Trophoblast cell (in vitro differentiated cells and primary cell): Measurements from ENCODE around the gene IMPG2.
"Not testable (repeated sequence)": the region's sequence is repeated elsewhere in the genome, so short reads cannot be mapped to it uniquely, and the experiment has no call there.

ENCODE experiments used
- DNase-seq, 2 donors: peaks; one replicate each; pipeline ENCODE4 v3.0.0-alpha.2; 2016
- H2AFZ ChIP-seq: 2 replicates; pipeline ENCODE4 v1.6.1; 2013; ENCODE audit warnings: low read length, moderate library complexity, mild to moderate bottlenecking; ENCODE audit not compliant: insufficient read depth, poor library complexity
- H2AK5ac ChIP-seq: 2 replicates; pipeline ENCODE4 v1.6.1; 2013; ENCODE audit warnings: mild to moderate bottlenecking, low read length
- H2BK120ac ChIP-seq: 2 replicates; pipeline ENCODE4 v1.6.1; 2013; ENCODE audit warnings: low read length, mild to moderate bottlenecking, moderate library complexity; ENCODE audit not compliant: insufficient read depth, poor library complexity
- H2BK12ac ChIP-seq: 2 replicates; pipeline ENCODE4 v1.6.1; 2013; ENCODE audit warnings: mild to moderate bottlenecking, low read length, moderate library complexity
- H2BK5ac ChIP-seq: 2 replicates; pipeline ENCODE4 v1.6.1; 2013; ENCODE audit warnings: low read length, low read depth, moderate library complexity, mild to moderate bottlenecking; ENCODE audit not compliant: poor library complexity
- H3K14ac ChIP-seq: 2 replicates; pipeline ENCODE4 v1.6.1; 2013; ENCODE audit warnings: mild to moderate bottlenecking, low read length
- H3K18ac ChIP-seq: 2 replicates; pipeline ENCODE4 v1.6.1; 2013; ENCODE audit warnings: mild to moderate bottlenecking, low read length
- H3K23ac ChIP-seq: 2 replicates; pipeline ENCODE4 v1.6.1; 2013; ENCODE audit warnings: low read length
- H3K27ac ChIP-seq: 2 replicates; pipeline ENCODE4 v1.5.1; 2013; ENCODE audit warnings: low read depth, mild to moderate bottlenecking, inconsistent platforms, low read length, moderate library complexity
- H3K27me3 ChIP-seq: 2 replicates; pipeline ENCODE4 v1.6.1; 2013; ENCODE audit warnings: inconsistent platforms, mild to moderate bottlenecking, low read length, moderate library complexity; ENCODE audit not compliant: insufficient read depth
- H3K36me3 ChIP-seq, 2 experiments: 1 replicate in 1 of 2; 2 replicates in 1 of 2; pipeline ENCODE4 v1.6.1; 2013; ENCODE audit warnings: low read length in 2 of 2, mild to moderate bottlenecking in 2 of 2, moderate library complexity in 1 of 2; ENCODE audit not compliant: insufficient read depth in 2 of 2, control insufficient read depth in 1 of 2
- H3K4ac ChIP-seq: 2 replicates; pipeline ENCODE4 v1.6.1; 2013; ENCODE audit warnings: low read depth, mild to moderate bottlenecking, low read length, moderate library complexity
- H3K4me1 ChIP-seq, 2 experiments: 1 replicate in 1 of 2; 2 replicates in 1 of 2; pipeline ENCODE4 v1.6.1; 2013; ENCODE audit warnings: low read length in 2 of 2, mild to moderate bottlenecking in 2 of 2, moderate library complexity in 1 of 2; ENCODE audit not compliant: insufficient read depth in 2 of 2, control insufficient read depth in 1 of 2
- H3K4me2 ChIP-seq: 2 replicates; pipeline ENCODE4 v1.6.1; 2013; ENCODE audit warnings: inconsistent platforms, mild to moderate bottlenecking, low read length, moderate library complexity
- H3K4me3 ChIP-seq: 2 replicates; pipeline ENCODE4 v1.5.1; 2013; ENCODE audit warnings: mild to moderate bottlenecking, low read depth, low read length, inconsistent platforms
- H3K79me1 ChIP-seq: one replicate; pipeline ENCODE4 v1.6.1; 2013; ENCODE audit warnings: low read length
- H3K79me2 ChIP-seq: 2 replicates; pipeline ENCODE4 v1.6.1; 2013; ENCODE audit warnings: low read length, mild to moderate bottlenecking; ENCODE audit not compliant: control insufficient read depth, insufficient read depth, poor library complexity
- H3K9ac ChIP-seq: 2 replicates; pipeline ENCODE4 v1.6.1; 2013; ENCODE audit warnings: mild to moderate bottlenecking, low read length
- H3K9me3 ChIP-seq: 2 replicates; pipeline ENCODE4 v1.6.1; 2013; ENCODE audit warnings: low read depth, mild to moderate bottlenecking, control low read depth, inconsistent platforms, low read length; ENCODE audit not compliant: insufficient read depth
- H4K12ac ChIP-seq: 2 replicates; pipeline ENCODE4 v1.6.1; 2013; ENCODE audit warnings: low read depth, mild to moderate bottlenecking, low read length, moderate library complexity
- H4K8ac ChIP-seq: 2 replicates; pipeline ENCODE4 v1.6.1; 2013; ENCODE audit warnings: low read depth, mild to moderate bottlenecking, low read length, moderate library complexity
- H4K91ac ChIP-seq: one replicate; pipeline ENCODE4 v1.6.1; 2013; ENCODE audit warnings: low read depth, mild to moderate bottlenecking, low read length, moderate library complexity
- WGBS: extraction: QIAGEN DNeasy Blood & Tissue Kit; methylation state at CpG from one replicate; pipeline ENCODE4 v1.1.7; 2013; ENCODE audit warnings: missing lambda C conversion rate; ENCODE audit not compliant: insufficient read length, insufficient coverage; ENCODE audit errors: extremely low coverage; 5-methylcytosine and 5-hydroxymethylcytosine counted together

IMPG2 gene

GRCh38 chr3:101312545-101312944 is 7.8 kb downstream of the IMPG2 start:
- no peak overlapping the region for H2AFZ ChIP-seq
- no peak overlapping the region for H4K91ac ChIP-seq
- no peak overlapping the region for H4K12ac ChIP-seq
- no peak overlapping the region for H2BK5ac ChIP-seq
- DNase-seq: no peak
- H3K79me1 ChIP-seq: no peaks in the 10 kb centered on the region
- H3K4me1 ChIP-seq: no peaks in the 10 kb centered on the region
- no peaks in the 10 kb centered on the region for H3K27me3 ChIP-seq
- H2AK5ac ChIP-seq: no peak overlapping the region
- H2BK12ac ChIP-seq: no peak overlapping the region
- no peak overlapping the region for H2BK120ac ChIP-seq
- peaks cover 4% of the 10 kb centered on the region for H3K9me3 ChIP-seq
- no peak overlapping the region for H3K9ac ChIP-seq
- H3K18ac ChIP-seq: no peak overlapping the region
- H3K36me3 ChIP-seq: peaks cover 0 to 2% of the 10 kb centered on the region in 2 experiments
- H3K4me2 ChIP-seq: no peak overlapping the region
- H3K79me2 ChIP-seq: no peaks in the 10 kb centered on the region
- no peak overlapping the region for H3K23ac ChIP-seq
- no CpG with 5 or more reads among the region's 2 CpGs for WGBS
- no peak overlapping the region for H3K14ac ChIP-seq
- no peak overlapping the region for H3K4ac ChIP-seq
- H3K4me3 ChIP-seq: no peak overlapping the region
- no peak overlapping the region for H4K8ac ChIP-seq
- H3K27ac ChIP-seq: no peak overlapping the region

- Histone ChIP-seq H3K4me2 (no peak overlapping the region), H3K4me1 (no peaks in the 10 kb centered on the region), H2BK5ac (no peak overlapping the region), H3K14ac (no peak overlapping the region), H3K23ac (no peak overlapping the region), H3K18ac (no peak overlapping the region), H3K4me3 (no peak overlapping the region), H3K9me3 (peaks cover 4% of the 10 kb centered on the region), H3K27ac (no peak overlapping the region), H4K8ac (no peak overlapping the region), H4K91ac (no peak overlapping the region), H3K79me2 (no peaks in the 10 kb centered on the region), H2BK12ac (no peak overlapping the region), H3K4ac (no peak overlapping the region), H2BK120ac (no peak overlapping the region), H3K9ac (no peak overlapping the region), H2AK5ac (no peak overlapping the region), H2AFZ (no peak overlapping the region), H3K36me3 (peaks cover 0 to 2% of the 10 kb centered on the region in 2 experiments), H3K27me3 (no peaks in the 10 kb centered on the region), H3K79me1 (no peaks in the 10 kb centered on the region), H4K12ac (no peak overlapping the region)
- DNase-seq: no peak
- no CpG with 5 or more reads among the region's 2 CpGs for WGBS
Observed at GRCh38 chr3:101311676-101312075, 8.7 kb downstream of the IMPG2 start.

GRCh38 chr3:101310978-101311375 is 9.4 kb downstream of the IMPG2 start:
- Histone ChIP-seq H3K23ac (no peak overlapping the region), H4K12ac (no peak overlapping the region), H3K4me2 (no peak overlapping the region), H3K27me3 (no peaks in the 10 kb centered on the region), H3K79me2 (no peaks in the 10 kb centered on the region), H2BK120ac (no peak overlapping the region), H3K14ac (no peak overlapping the region), H4K91ac (no peak overlapping the region), H3K9ac (no peak overlapping the region), H3K9me3 (peaks cover 4% of the 10 kb centered on the region), H3K4me3 (no peak overlapping the region), H3K4ac (no peak overlapping the region), H2BK12ac (no peak overlapping the region), H3K27ac (no peak overlapping the region), H3K79me1 (no peaks in the 10 kb centered on the region), H3K36me3 (peaks cover 0 to 2% of the 10 kb centered on the region in 2 experiments), H2AFZ (no peak overlapping the region), H3K4me1 (no peaks in the 10 kb centered on the region), H2BK5ac (no peak overlapping the region), H3K18ac (no peak overlapping the region), H2AK5ac (no peak overlapping the region), H4K8ac (no peak overlapping the region)
- DNase-seq: no peak

GRCh38 chr3:101308147-101308772 is 12.1 kb downstream of the IMPG2 start:
- not testable (repeated sequence) for H3K79me2 ChIP-seq, H3K36me3 ChIP-seq, H3K4me2 ChIP-seq, H2BK5ac ChIP-seq, H2BK120ac ChIP-seq, H3K9ac ChIP-seq, H3K18ac ChIP-seq, H2AFZ ChIP-seq, H3K14ac ChIP-seq, H3K4ac ChIP-seq, H2AK5ac ChIP-seq, H4K8ac ChIP-seq, H3K4me3 ChIP-seq, H3K4me1 ChIP-seq, H3K27ac ChIP-seq, H4K12ac ChIP-seq, H4K91ac ChIP-seq, H2BK12ac ChIP-seq, H3K23ac ChIP-seq, H3K9me3 ChIP-seq, H3K79me1 ChIP-seq, H3K27me3 ChIP-seq, DNase-seq
